Measurements from ENCODE around the gene TTLL13. TPM values are rescaled to one million over a fixed set of nuclear protein-coding genes. Genes with fewer than 3 reads are reported as not detected.
"Not testable (repeated sequence)": the region's sequence is repeated elsewhere in the genome, so short reads cannot be mapped to it uniquely, and the experiment has no call there.

Gene TTLL13
- total RNA-seq, 2 donors from 2014 or later: 0.35 to 1.2 TPM

DNA sequence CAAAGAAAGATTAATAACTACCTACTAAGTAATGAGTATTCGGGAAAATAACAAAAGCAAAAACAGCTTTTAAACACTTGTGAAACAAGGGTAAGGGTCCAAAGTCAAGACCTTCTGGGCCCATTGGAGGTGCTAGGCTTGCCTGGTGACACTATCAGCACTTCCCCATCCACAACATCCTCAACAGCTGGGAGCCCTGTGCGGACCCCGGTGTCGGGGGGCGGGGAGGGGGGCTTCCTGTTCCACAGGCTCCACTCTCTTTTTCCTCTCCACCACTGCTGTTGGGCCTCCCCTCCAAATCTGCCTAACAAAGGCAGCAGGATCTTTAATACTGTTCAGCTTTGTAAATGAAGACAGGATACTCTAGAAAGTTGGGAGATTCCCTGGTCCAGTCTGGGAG, 37.7 kb downstream of the TTLL13 start:
- no peak overlapping the region for H3K4me3 ChIP-seq
- no peaks in the 10 kb centered on the region for H3K9me3 ChIP-seq
- H3K4me1 ChIP-seq: no peaks in the 10 kb centered on the region
- intact Hi-C loops (cut with DNase I): no loop called here
- no peak overlapping the region for H3K9ac ChIP-seq (ENCODE audit: low read depth in 2 of 2, low read length in 2 of 2)
- no peak overlapping the region for H3K27ac ChIP-seq
- TF ChIP-seq CTCF (IDR thresholded peaks at IDR 0.05): no peak
- no peaks in the 10 kb centered on the region for H3K36me3 ChIP-seq
- DNase-seq: no peak
- H3K27me3 ChIP-seq: no peaks in the 10 kb centered on the region

GRCh38 chr15:90287946-90288345, 38.6 kb downstream of the TTLL13 start:
- no peak for DNase-seq
- Histone ChIP-seq H3K9ac (ENCODE audit: low read depth in 2 of 2, low read length in 2 of 2) (no peak overlapping the region), H3K4me1 (no peaks in the 10 kb centered on the region), H3K27me3 (no peaks in the 10 kb centered on the region), H3K4me3 (no peak overlapping the region), H3K27ac (no peak overlapping the region), H3K36me3 (no peaks in the 10 kb centered on the region), H3K9me3 (no peaks in the 10 kb centered on the region)
- TF ChIP-seq CTCF (IDR thresholded peaks at IDR 0.05): no peak
- intact Hi-C loops (cut with DNase I): no loop called here

DNA sequence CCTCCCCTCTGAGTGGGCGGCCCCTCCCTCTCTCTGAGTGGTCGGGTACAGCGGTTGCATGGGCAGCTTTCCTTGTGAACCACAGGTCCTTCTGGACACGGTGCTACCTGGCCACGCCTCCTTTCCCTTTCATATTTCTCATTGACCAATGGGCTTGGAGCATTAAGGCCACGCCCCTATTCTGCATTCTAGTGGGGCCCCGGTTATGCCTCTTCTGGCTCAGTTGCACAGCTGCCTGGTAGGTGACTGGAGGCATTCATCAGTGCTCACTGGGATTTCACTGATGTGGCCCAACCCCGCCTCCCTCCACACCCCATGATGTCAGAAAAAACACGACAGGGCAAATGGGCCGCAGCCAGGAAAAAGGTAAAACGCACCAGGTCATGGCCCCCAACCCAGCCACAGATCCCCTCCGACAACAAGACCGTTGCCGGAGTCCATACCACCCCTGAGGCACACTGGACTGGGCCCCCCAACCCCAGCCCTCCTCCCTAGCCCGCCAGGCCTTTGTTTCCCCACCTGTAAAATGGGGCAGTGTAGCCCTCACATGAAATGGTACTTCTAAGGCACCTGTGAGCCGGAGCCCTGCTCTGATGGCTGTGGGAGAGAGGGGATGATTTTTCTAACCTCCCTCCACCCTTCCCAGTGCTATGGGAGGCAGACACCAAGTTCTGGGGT, 42.5 kb downstream of the TTLL13 start:
- no peaks in the 10 kb centered on the region for H3K27me3 ChIP-seq
- no peak overlapping the region for H3K4me3 ChIP-seq
- intact Hi-C loops (cut with DNase I): no loop called here
- H3K36me3 ChIP-seq: no peaks in the 10 kb centered on the region
- H3K27ac ChIP-seq: no peak overlapping the region
- DNase-seq: peak; percentile 53
- no peak overlapping the region for H3K9ac ChIP-seq (ENCODE audit: low read depth in 2 of 2, low read length in 2 of 2)
- H3K9me3 ChIP-seq: no peaks in the 10 kb centered on the region
- TF ChIP-seq CTCF (IDR thresholded peaks at IDR 0.05): no peak
- no peaks in the 10 kb centered on the region for H3K4me1 ChIP-seq

DNA sequence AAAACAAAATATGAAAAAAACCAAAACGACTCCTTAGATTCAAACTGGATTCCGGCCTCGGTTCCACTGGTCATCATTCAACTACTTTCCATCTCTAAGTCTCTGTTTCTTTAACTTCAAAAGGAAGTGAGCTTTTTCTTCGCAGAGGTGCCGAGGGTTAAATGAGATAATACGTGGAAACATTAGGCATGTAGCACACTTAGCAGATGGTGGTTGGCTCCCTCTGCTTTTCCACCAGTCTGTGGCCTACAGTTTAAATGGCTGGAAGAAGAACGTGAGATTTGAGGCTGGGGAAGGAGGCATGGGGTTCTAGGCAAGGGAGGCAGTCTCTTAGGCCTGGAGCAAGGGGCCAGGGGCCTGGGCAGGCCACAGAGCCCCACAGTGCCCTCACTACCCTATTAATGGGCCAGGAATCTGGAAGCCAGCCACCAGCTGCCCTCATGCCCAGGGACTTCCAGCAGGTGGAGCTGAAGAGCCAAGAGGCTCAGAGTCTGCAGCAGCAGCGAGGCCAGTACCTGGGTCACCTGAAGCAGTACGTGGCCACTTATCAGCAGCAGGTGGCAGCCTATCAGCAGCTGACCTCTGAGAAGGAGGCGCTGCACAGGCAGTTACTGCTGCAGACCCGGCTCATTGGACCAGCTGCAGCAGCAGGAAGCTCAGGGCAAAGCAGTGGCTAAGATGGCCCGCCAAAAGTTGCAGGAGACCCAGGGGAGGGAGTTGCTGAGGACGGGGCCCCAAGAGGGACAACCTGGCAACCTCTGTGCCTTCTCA, 43.9 kb downstream of the TTLL13 start:
- H3K27ac ChIP-seq; H3K9me3 ChIP-seq; H3K27me3 ChIP-seq; H3K9ac ChIP-seq (ENCODE audit: low read depth in 2 of 2, low read length in 2 of 2); H3K36me3 ChIP-seq; intact Hi-C loops (cut with DNase I); H3K4me1 ChIP-seq: not testable (repeated sequence)
- peak overlapping the region; percentile 10 for H3K4me3 ChIP-seq
- peak; percentile 92 for TF ChIP-seq CTCF (IDR thresholded peaks at IDR 0.05)
- DNase-seq: peak; percentile 93

DNA sequence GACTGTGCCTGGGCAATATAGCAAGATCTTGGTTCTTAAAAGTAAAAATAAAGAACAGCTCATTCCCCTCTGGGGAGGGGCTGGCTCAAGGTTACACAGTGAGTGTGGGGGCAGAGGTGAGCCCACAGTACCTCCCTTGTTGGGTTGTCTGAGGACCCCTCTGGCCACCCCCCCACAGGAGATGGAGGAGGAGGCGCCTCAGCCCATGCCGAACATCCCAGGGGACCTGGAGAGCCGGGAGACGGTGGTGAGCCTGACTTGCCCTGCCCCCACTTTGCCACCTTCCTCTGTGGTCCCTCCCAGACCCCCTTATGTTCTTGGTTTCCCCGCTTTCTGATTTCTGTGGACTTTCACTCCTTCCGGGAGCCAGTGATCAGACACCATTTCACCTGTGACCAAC, 44.8 kb downstream of the TTLL13 start:
- Histone ChIP-seq H3K9me3 (no peaks in the 10 kb centered on the region), H3K36me3 (no peaks in the 10 kb centered on the region), H3K9ac (ENCODE audit: low read depth in 2 of 2, low read length in 2 of 2) (peak overlapping the region in 1 of 2 donors; percentile 26), H3K4me3 (no peak overlapping the region), H3K27me3 (no peaks in the 10 kb centered on the region), H3K4me1 (no peaks in the 10 kb centered on the region), H3K27ac (no peak overlapping the region)
- DNase-seq: no peak
- no peak for TF ChIP-seq CTCF (IDR thresholded peaks at IDR 0.05)
- intact Hi-C loops (cut with DNase I): no loop called here
